Testis (tissue), 2 donors: Measurements from ENCODE around the gene MAPK11.
A peak's percentile ranks its signal among the peaks of the same experiment; 100 is the strongest.

Experiments used
- CTCF ChIP-seq, 3 experiments: fragments of 450-650 bp in 2 of 3; fragments of 200-600 bp in 1 of 3; sonication (generic) in 1 of 3; IDR thresholded peaks; one replicate each; pipeline ENCODE4 v1.5.1; 2016 to 2019; ENCODE audit warnings: antibody characterized with exemption in 3 of 3, mild to moderate bottlenecking in 2 of 3, moderate library complexity in 1 of 3
- POLR2A ChIP-seq: fragments of 450-650 bp; IDR thresholded peaks from one replicate; pipeline ENCODE4 v1.6.1; 2017; ENCODE audit warnings: antibody characterized with exemption, mild to moderate bottlenecking, moderate library complexity

GRCh38 chr22:50252082-50253045, 17.8 kb downstream of the MAPK11 start:
- TF ChIP-seq CTCF (IDR thresholded peaks at IDR 0.05) (peak in 2 of 3 experiments; percentile 37 to 59), POLR2A (no peak)
